ENCODE measurements around the gene SLC39A11.
"Not testable (repeated sequence)": the region's sequence is repeated elsewhere in the genome, so short reads cannot be mapped to it uniquely, and the experiment has no call there.

Gene SLC39A11

GRCh38 chr17:72790190-72790589, 302.3 kb downstream of the SLC39A11 start:
- DNase-seq (ENCODE audit: low read depth, low spot score) = no peak

DNA sequence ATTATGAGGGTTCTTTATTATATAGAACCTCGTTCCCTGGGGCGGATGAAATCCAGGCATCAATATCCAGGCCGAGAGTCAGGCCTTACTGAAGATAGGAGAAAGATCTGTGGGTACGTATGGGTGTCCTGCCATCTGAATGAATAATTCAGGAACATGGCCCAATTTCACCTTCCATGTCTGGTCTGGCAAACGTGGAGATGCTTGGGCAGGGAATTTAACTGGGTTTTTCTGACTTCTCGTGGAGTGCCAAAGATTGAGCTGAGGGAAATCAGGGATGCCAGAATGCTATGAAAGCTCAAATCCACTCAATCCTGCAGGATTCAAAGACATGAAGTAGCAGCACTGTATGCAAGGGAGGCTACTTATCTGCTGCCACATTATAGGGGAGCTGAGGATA, 302.8 kb downstream of the SLC39A11 start:
- no peak for DNase-seq (ENCODE audit: low read depth, low spot score)

DNA sequence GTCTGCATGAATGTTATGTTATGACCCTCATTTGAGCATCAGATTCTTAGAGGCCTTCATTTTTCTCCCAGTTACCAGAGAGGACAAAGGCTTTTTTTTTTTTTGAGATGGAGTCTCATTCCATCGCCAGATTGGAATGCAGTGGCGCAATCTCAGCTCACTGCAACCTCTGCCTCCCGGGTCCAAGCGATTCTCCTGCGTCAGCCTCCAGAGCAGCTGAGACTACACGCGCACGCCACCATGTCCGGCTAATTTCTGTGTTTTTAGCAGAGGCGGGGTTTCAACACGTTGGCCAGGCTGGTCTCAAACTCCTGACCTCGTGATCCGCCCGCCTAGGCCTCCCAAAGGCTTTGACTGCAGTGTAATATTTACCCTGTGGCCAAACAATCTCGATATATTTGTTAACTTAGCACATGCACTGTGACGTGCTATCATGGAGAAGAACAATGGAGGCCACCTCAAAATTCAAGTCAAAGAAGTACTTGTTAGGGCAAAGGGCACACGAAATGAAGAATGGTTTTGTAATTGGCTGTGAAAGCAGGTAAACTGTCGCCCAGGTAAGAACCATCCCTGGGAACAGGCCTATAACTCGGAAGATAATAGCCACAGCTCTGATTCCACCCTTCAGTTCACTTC, 303.4 kb downstream of the SLC39A11 start:
- peak; percentile 20 for DNase-seq (ENCODE audit: low read depth, low spot score)

DNA sequence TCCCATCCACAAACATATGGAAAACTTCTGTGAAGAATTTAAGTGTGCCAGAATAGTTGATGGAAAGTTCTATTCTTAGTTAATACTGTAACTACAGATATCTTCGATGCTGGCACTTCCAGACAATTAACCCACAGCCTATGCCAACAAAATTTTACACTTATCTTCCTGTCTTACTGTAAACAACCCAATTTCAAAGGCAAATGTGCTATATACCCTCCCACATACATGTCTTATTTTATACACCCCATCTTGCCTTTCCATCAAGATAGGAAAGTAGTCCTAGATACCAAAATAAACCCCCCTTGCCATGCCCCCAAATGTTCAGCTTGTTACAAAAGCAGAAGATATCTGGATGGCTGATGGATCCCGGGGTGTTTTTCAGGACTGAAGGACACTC, 306.3 kb downstream of the SLC39A11 start:
- no peak for DNase-seq (ENCODE audit: low read depth, low spot score)

DNA sequence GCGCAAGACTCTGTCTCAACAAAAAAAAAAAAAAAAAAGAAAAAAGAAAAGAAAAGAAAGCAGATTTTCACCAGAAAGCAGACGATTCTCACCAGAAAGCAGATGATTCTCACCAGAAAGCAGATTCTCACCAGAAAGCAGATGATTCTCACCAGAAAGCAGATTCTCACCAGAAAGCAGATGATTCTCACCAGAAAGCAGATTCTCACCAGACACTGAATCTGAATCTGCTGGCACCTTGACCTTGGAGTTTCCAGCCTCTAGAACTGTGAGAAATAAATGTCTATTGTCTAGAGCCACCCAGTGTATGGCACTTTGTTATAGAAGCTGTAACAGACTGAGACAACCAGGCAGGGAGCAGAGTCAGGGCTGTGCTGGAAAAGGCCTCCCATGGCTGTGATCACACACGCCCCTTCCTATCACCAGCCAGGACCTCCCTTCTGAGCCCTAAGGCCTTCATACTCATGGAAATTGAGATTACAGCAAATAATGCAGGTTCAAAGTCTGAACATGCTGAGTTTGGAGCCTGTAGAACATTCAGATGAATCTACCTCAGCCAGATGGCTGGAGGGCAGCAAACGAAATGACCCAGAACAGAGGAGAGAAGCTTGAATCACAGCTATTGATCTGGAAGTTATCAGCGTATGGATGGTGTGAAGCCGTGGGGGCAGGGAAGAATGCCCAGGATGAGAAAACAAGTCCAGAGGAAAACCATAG, 309.3 kb downstream of the SLC39A11 start:
- no peak for DNase-seq (ENCODE audit: low read depth, low spot score)

DNA sequence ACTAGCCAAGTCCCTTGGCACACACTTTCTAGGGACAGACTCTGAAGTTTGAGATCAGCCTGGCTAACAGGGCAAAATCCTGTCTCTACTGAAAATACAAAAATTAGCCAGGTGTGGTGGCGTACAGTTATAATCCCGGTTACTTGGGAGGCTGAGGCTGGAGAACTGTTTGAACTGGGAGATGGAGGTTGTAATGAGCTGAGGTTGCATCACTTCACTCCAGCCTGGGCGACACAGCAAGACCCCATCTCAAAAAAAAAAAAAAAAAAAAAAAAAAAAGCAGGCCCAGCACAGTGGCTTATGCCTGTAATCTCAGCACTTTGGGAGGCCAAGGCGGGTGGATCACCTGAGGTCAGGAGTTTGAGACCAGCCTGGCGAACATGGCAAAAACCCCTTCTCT, 310.1 kb downstream of the SLC39A11 start:
- DNase-seq (ENCODE audit: low read depth, low spot score) = not testable (repeated sequence)

DNA sequence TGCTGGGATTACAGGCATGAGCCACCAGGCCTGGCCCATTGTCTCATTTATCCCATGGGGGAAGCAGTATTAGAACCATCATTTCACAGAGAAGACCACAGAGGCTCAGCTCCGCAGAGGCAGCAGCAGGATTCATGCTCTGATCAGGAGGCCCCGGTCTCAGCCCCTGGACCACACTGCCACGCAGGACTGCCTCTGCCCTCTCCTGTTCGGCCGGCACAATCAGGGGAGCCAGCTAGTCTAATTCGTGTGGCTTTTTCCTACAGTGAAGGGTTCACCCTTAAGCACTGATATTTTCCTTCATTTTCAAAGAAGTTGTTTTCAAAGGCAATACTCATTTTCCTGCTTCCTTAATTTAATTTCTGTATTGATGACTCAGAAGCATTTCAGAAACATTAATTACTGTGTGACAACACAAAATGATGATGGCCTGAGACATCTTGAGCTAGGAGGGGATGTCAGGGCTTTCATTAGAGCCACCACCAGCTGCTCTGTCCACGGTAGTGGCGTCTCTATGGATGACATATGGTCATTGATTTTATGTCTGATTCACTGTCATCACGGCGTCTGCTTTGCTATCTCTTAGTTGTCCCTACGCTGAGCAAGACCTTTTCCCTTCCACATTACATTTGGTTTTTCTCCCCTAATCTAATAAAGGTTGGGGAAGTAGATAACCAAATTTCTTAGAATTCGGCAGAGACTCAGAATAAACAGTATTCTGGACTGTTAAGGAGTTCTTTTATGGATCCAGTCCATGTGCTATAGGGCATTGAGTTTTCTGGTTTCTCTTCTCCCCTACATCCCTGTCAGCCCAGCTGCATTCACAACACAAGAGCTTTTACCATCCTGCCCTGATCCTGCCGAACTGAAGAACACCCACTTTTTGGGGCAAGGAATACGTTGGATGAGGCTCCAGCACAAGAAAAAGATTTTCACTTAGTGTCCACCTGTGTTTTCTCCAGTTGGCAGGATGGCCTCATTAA, 314.0 kb downstream of the SLC39A11 start:
- DNase-seq (ENCODE audit: low read depth, low spot score) = no peak

- no peak for DNase-seq (ENCODE audit: low read depth, low spot score)
These were observed 316.6 kb downstream of the SLC39A11 start for GRCh38 chr17:72775919-72776318.

GRCh38 chr17:72775237-72775636, 317.3 kb downstream of the SLC39A11 start:
- no peak for DNase-seq (ENCODE audit: low read depth, low spot score)

DNA sequence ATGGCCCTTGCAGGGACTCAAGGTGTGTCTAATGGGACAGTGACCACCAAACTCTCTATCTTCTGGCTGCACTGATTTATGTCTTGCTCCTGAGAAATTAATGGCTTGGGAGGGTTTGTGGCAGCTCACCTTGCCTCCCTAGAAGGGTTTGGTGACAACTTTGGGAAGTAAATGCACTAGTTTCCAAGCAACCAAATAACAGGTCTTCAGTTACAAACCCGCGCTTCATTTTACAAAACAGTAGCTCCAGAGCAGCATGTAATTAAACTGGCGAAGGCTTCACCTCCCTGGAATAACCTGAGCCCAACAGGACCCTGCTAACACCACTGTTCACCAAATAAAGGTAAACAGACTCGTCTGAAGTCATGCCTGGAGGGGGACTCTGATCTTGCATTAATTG, 318.3 kb downstream of the SLC39A11 start:
- no peak for DNase-seq (ENCODE audit: low read depth, low spot score)

DNA sequence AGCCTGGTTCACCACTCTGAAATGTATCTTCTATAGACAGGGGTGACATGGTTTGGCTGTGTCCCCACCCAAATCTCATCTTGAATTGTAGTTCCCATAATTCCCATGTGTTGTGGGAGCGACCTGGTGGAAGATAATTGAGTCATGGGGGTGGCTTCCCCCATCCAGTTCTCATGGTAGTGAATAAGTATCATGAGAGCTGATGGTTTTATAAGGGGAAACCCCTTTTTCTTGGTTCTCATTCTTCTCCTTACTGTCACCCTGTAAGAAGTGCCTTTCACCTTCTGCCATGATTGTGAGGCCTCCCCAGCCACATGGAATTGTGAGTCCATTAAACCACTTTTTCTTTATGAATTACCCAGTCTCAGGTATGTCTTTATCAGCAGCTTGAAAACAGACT, 319.3 kb downstream of the SLC39A11 start:
- DNase-seq (ENCODE audit: low read depth, low spot score) = not testable (repeated sequence)

GRCh38 chr17:72772331-72772821, 320.1 kb downstream of the SLC39A11 start:
- DNase-seq (ENCODE audit: low read depth, low spot score) = no peak

GRCh38 chr17:72771734-72772133, 320.8 kb downstream of the SLC39A11 start:
- DNase-seq (ENCODE audit: low read depth, low spot score) = no peak

DNA sequence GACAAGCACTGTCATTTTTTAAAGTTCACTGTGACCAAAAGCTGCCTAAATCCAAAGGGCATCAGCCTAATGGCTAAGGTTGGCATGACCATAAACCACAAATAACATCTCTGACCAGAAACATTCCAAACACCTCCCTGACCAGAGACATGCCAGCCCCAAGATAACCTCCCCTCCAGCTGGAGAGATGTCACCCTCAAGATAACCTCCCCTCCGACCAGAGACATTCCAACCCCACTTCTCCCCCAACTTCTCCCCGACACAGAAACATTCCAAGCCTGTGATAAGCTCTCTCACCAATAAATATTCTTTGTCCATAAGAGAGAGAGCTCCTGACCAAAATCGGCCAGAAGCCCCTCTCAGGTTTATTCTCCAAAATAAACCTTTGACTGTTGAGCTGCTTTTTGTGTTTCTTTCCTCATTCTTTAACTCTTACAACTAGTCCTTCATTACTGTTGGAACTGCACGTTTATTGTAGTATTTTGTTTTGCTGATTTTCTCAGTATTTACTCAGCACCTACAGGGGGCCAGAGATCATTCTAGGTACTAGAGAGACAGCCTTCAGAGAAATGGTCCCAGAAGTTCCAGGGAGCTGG, 325.6 kb downstream of the SLC39A11 start:
- DNase-seq (ENCODE audit: low read depth, low spot score) = no peak

- no peak for DNase-seq (ENCODE audit: low read depth, low spot score)
These were observed 326.9 kb downstream of the SLC39A11 start for GRCh38 chr17:72765368-72766153.

GRCh38 chr17:72764632-72765041, 327.9 kb downstream of the SLC39A11 start:
- DNase-seq (ENCODE audit: low read depth, low spot score) = peak; percentile 13

GRCh38 chr17:72763981-72764380, 328.5 kb downstream of the SLC39A11 start:
- DNase-seq (ENCODE audit: low read depth, low spot score) = no peak

DNA sequence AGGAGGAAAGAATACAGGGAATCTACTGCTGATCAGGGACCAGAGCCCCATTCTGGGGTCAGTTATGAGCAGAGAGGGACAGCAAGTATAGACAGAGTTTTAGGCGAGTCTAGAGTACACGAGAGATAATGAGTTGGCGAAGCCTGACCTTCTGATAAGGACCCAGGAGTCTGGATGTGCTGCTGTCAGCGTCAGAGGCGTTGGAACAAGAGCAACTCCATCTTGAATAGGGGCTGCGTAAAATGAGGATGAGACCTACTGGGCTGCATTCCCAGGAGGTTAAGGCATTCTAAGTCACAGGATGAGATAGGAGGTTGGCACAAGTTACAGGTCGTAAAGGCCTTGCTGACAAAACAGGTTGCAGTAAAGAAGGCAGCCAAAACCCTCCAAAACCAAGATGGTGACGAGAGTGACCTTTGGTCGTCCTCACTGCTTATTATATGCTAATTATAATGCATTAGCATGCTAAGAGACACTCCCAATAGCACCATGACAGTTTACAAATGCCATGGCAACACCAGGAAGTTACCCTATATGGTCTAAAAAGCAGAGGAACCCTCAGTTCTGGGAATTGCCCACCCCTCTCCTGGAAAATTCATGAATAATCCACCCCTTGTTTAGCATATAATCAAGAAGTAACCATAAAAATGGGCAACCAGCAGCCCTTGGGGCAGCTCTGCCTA, 330.5 kb downstream of the SLC39A11 start:
- not testable (repeated sequence) for DNase-seq (ENCODE audit: low read depth, low spot score)

DNA sequence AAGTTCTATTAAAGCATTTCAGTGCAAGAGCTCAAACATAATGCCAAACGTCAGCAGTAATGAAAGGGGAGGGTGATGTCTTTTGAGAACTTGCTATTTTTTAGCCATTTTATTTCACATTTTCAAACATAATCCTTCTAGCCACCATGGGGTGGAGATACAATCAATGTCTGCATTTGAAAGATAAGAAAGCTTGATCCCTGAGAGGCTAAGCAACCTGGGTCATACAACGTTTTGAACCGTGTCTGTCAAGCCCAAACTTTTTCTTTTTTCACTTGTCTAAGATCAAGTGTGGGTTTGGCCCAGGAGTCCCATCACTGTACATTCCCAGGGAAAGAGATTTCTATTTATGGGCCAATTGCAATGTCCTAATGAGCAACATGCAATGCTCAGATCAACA, 331.1 kb downstream of the SLC39A11 start:
- no peak for DNase-seq (ENCODE audit: low read depth, low spot score)

DNA sequence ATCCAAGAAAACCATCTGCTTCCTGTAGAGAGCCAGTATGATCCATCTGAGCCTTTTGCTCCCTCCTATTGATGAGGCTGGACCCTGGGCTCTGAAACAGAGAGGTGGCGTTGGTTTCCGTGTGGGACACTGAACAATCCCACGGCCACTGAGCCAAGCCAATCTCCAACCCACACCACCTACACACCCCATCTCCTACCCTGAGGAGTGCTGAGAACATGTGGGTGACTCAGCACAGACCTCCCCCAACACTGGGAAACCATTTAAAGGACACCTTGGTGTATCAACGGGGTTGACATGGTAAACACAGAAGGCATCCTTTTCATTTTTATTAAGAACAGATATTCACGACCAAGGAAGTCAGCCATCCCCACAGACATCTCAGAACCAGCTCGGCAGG, 332.1 kb downstream of the SLC39A11 start:
- no peak for DNase-seq (ENCODE audit: low read depth, low spot score)

All from astrocyte of the hippocampus (primary cell).